ENCODE data around the gene KRTAP5-2.
"Not testable (repeated sequence)": the region's sequence is repeated elsewhere in the genome, so short reads cannot be mapped to it uniquely, and the experiment has no call there.

KRTAP5-2 gene

GRCh38 chr11:1582909-1583308, 15.2 kb downstream of the KRTAP5-2 start:
- not testable (repeated sequence) for H2BK15ac ChIP-seq (ENCODE audit: low read depth, poor library complexity, severe bottlenecking); DNase-seq; H2BK120ac ChIP-seq (ENCODE audit: low read depth, low read length); H4K91ac ChIP-seq (ENCODE audit: low read length); H3K4me2 ChIP-seq (ENCODE audit: low read length, poor library complexity, severe bottlenecking); H4K8ac ChIP-seq (ENCODE audit: low read length); H3K27ac ChIP-seq (ENCODE audit: low read length, poor library complexity, severe bottlenecking); H3K9ac ChIP-seq (ENCODE audit: low read length); H3K4me1 ChIP-seq (ENCODE audit: control insufficient read depth, insufficient read depth, low read depth, low read length); H2BK5ac ChIP-seq (ENCODE audit: low read depth, low read length, poor library complexity, severe bottlenecking); H2AFZ ChIP-seq (ENCODE audit: low read depth, low read length); H2BK12ac ChIP-seq (ENCODE audit: low read length in 2 of 2); H3K79me1 ChIP-seq (replicated peaks; ENCODE audit: low read length, poor library complexity, severe bottlenecking); H3K4ac ChIP-seq (ENCODE audit: low read depth in 1 of 2, low read length in 2 of 2); H3K18ac ChIP-seq (ENCODE audit: low read depth in 1 of 2, low read length in 2 of 2); H3K23ac ChIP-seq (ENCODE audit: low read length in 2 of 2); H2AK5ac ChIP-seq (ENCODE audit: low read length, severe bottlenecking); H3K36me3 ChIP-seq (ENCODE audit: control insufficient read depth in 1 of 2, insufficient read depth in 2 of 2, low read depth in 1 of 2, low read length in 2 of 2); H3K4me3 ChIP-seq (ENCODE audit: insufficient read depth in 1 of 2, low read depth in 1 of 2, low read length in 2 of 2); H3K14ac ChIP-seq (ENCODE audit: low read length in 2 of 2)
- 94% methylated on average over 1 of the region's 2 CpGs for WGBS
- peaks cover 11% of the 10 kb centered on the region for H3K9me3 ChIP-seq (ENCODE audit: control insufficient read depth, low read length)
- H3K27me3 ChIP-seq (ENCODE audit: control insufficient read depth in 1 of 2, insufficient read depth in 1 of 2, low read length in 2 of 2), result peaks cover 21 to 45% of the 10 kb centered on the region in 2 experiments

- no peak overlapping the region for H2BK15ac ChIP-seq (ENCODE audit: low read depth, poor library complexity, severe bottlenecking)
- H3K4me3 ChIP-seq (ENCODE audit: insufficient read depth in 1 of 2, low read depth in 1 of 2, low read length in 2 of 2), result no peak overlapping the region
- H3K4me1 ChIP-seq (ENCODE audit: control insufficient read depth, insufficient read depth, low read depth, low read length), result peaks cover 2% of the 10 kb centered on the region
- no peak overlapping the region for H2BK5ac ChIP-seq (ENCODE audit: low read depth, low read length, poor library complexity, severe bottlenecking)
- no peak overlapping the region for H2AFZ ChIP-seq (ENCODE audit: low read depth, low read length)
- no peaks in the 10 kb centered on the region for H3K36me3 ChIP-seq (ENCODE audit: control insufficient read depth in 1 of 2, insufficient read depth in 2 of 2, low read depth in 1 of 2, low read length in 2 of 2)
- H3K23ac ChIP-seq (ENCODE audit: low read length in 2 of 2), result no peak overlapping the region
- no peak overlapping the region for H2AK5ac ChIP-seq (ENCODE audit: low read length, severe bottlenecking)
- H2BK12ac ChIP-seq (ENCODE audit: low read length in 2 of 2), result no peak overlapping the region
- peaks cover 18 to 39% of the 10 kb centered on the region in 2 experiments for H3K27me3 ChIP-seq (ENCODE audit: control insufficient read depth in 1 of 2, insufficient read depth in 1 of 2, low read length in 2 of 2)
- no peak overlapping the region for H4K8ac ChIP-seq (ENCODE audit: low read length)
- 88% methylated on average over 9 of the region's 9 CpGs for WGBS
- H2BK120ac ChIP-seq (ENCODE audit: low read depth, low read length), result no peak overlapping the region
- no peak for DNase-seq
- H3K18ac ChIP-seq (ENCODE audit: low read depth in 1 of 2, low read length in 2 of 2), result no peak overlapping the region
- H3K14ac ChIP-seq (ENCODE audit: low read length in 2 of 2), result no peak overlapping the region
- H3K4me2 ChIP-seq (ENCODE audit: low read length, poor library complexity, severe bottlenecking), result no peak overlapping the region
- H3K79me1 ChIP-seq (replicated peaks; ENCODE audit: low read length, poor library complexity, severe bottlenecking), result no peaks in the 10 kb centered on the region
- H4K91ac ChIP-seq (ENCODE audit: low read length), result no peak overlapping the region
- peaks cover 12% of the 10 kb centered on the region for H3K9me3 ChIP-seq (ENCODE audit: control insufficient read depth, low read length)
- no peak overlapping the region for H3K4ac ChIP-seq (ENCODE audit: low read depth in 1 of 2, low read length in 2 of 2)
- no peak overlapping the region for H3K9ac ChIP-seq (ENCODE audit: low read length)
- H3K27ac ChIP-seq (ENCODE audit: low read length, poor library complexity, severe bottlenecking), result no peak overlapping the region
These were observed 16.1 kb downstream of the KRTAP5-2 start for GRCh38 chr11:1581976-1582375.

GRCh38 chr11:1576825-1577224, 21.3 kb downstream of the KRTAP5-2 start:
- no peak overlapping the region for H3K27ac ChIP-seq (ENCODE audit: low read length, poor library complexity, severe bottlenecking)
- peaks cover 26 to 43% of the 10 kb centered on the region in 2 experiments for H3K27me3 ChIP-seq (ENCODE audit: control insufficient read depth in 1 of 2, insufficient read depth in 1 of 2, low read length in 2 of 2)
- no peak overlapping the region for H2AFZ ChIP-seq (ENCODE audit: low read depth, low read length)
- no peak overlapping the region for H3K4me2 ChIP-seq (ENCODE audit: low read length, poor library complexity, severe bottlenecking)
- no peak overlapping the region for H4K8ac ChIP-seq (ENCODE audit: low read length)
- H4K91ac ChIP-seq (ENCODE audit: low read length), result no peak overlapping the region
- WGBS, result 78% methylated on average over 6 of the region's 6 CpGs
- DNase-seq, result no peak
- H3K18ac ChIP-seq (ENCODE audit: low read depth in 1 of 2, low read length in 2 of 2), result no peak overlapping the region
- H2BK12ac ChIP-seq (ENCODE audit: low read length in 2 of 2), result no peak overlapping the region
- no peaks in the 10 kb centered on the region for H3K79me1 ChIP-seq (replicated peaks; ENCODE audit: low read length, poor library complexity, severe bottlenecking)
- no peak overlapping the region for H2BK5ac ChIP-seq (ENCODE audit: low read depth, low read length, poor library complexity, severe bottlenecking)
- H3K36me3 ChIP-seq (ENCODE audit: control insufficient read depth in 1 of 2, insufficient read depth in 2 of 2, low read depth in 1 of 2, low read length in 2 of 2), result no peaks in the 10 kb centered on the region
- H3K4me3 ChIP-seq (ENCODE audit: insufficient read depth in 1 of 2, low read depth in 1 of 2, low read length in 2 of 2), result no peak overlapping the region
- H3K9me3 ChIP-seq (ENCODE audit: control insufficient read depth, low read length), result peaks cover 12% of the 10 kb centered on the region
- no peak overlapping the region for H3K4ac ChIP-seq (ENCODE audit: low read depth in 1 of 2, low read length in 2 of 2)
- H2BK15ac ChIP-seq (ENCODE audit: low read depth, poor library complexity, severe bottlenecking), result no peak overlapping the region
- H2BK120ac ChIP-seq (ENCODE audit: low read depth, low read length), result no peak overlapping the region
- no peak overlapping the region for H3K23ac ChIP-seq (ENCODE audit: low read length in 2 of 2)
- H2AK5ac ChIP-seq (ENCODE audit: low read length, severe bottlenecking), result no peak overlapping the region
- H3K9ac ChIP-seq (ENCODE audit: low read length), result no peak overlapping the region
- H3K4me1 ChIP-seq (ENCODE audit: control insufficient read depth, insufficient read depth, low read depth, low read length), result peaks cover 17% of the 10 kb centered on the region
- no peak overlapping the region for H3K14ac ChIP-seq (ENCODE audit: low read length in 2 of 2)

GRCh38 chr11:1575756-1576155, 22.3 kb downstream of the KRTAP5-2 start:
- peaks cover 12% of the 10 kb centered on the region for H3K9me3 ChIP-seq (ENCODE audit: control insufficient read depth, low read length)
- H2BK12ac ChIP-seq (ENCODE audit: low read length in 2 of 2); H3K9ac ChIP-seq (ENCODE audit: low read length); H3K36me3 ChIP-seq (ENCODE audit: control insufficient read depth in 1 of 2, insufficient read depth in 2 of 2, low read depth in 1 of 2, low read length in 2 of 2); H4K8ac ChIP-seq (ENCODE audit: low read length); H3K4ac ChIP-seq (ENCODE audit: low read depth in 1 of 2, low read length in 2 of 2); H2AK5ac ChIP-seq (ENCODE audit: low read length, severe bottlenecking); H3K4me3 ChIP-seq (ENCODE audit: insufficient read depth in 1 of 2, low read depth in 1 of 2, low read length in 2 of 2); H3K14ac ChIP-seq (ENCODE audit: low read length in 2 of 2); DNase-seq; H4K91ac ChIP-seq (ENCODE audit: low read length); H3K18ac ChIP-seq (ENCODE audit: low read depth in 1 of 2, low read length in 2 of 2); H3K27ac ChIP-seq (ENCODE audit: low read length, poor library complexity, severe bottlenecking); H2BK120ac ChIP-seq (ENCODE audit: low read depth, low read length); H2BK5ac ChIP-seq (ENCODE audit: low read depth, low read length, poor library complexity, severe bottlenecking); H3K4me2 ChIP-seq (ENCODE audit: low read length, poor library complexity, severe bottlenecking); H3K79me1 ChIP-seq (replicated peaks; ENCODE audit: low read length, poor library complexity, severe bottlenecking); H3K23ac ChIP-seq (ENCODE audit: low read length in 2 of 2); H2AFZ ChIP-seq (ENCODE audit: low read depth, low read length); H2BK15ac ChIP-seq (ENCODE audit: low read depth, poor library complexity, severe bottlenecking): not testable (repeated sequence)
- H3K4me1 ChIP-seq (ENCODE audit: control insufficient read depth, insufficient read depth, low read depth, low read length), result peaks cover 24% of the 10 kb centered on the region
- H3K27me3 ChIP-seq (ENCODE audit: control insufficient read depth in 1 of 2, insufficient read depth in 1 of 2, low read length in 2 of 2), result peaks cover 26 to 50% of the 10 kb centered on the region in 2 experiments
- 89% methylated on average over 16 of the region's 16 CpGs for WGBS

All from mesenchymal stem cell (in vitro differentiated cells and primary cell).